Spleen (tissue), 7 donors: ENCODE data around the gene ZDHHC1.

ENCODE experiments used
- CTCF ChIP-seq, 11 experiments: fragments of 200-600 bp in 7 of 11; fragments of 450-650 bp in 4 of 11; sonication (generic) in 4 of 11; IDR thresholded peaks in 8 of 11; conservative IDR thresholded peaks in 3 of 11; 1 replicate in 7 of 11; 2 replicates in 4 of 11; pipeline versions ENCODE4 v1.4.0 to v1.8.0; 2016 to 2021; ENCODE audit warnings: antibody characterized with exemption in 11 of 11, inconsistent platforms in 4 of 11, mild to moderate bottlenecking in 1 of 11
- POLR2AphosphoS5 ChIP-seq, 3 donors: sonication (generic); formaldehyde crosslinking; IDR thresholded peaks; one replicate each; pipeline ENCODE4 v1.5.1; 2017; ENCODE audit warnings: antibody characterized with exemption in 3 of 3
- donor health status: DM: no; HTN: no; CAD: no; lungs with moderate emphysema.
- donor health status: DM: no; HTN: no; CAD: no.
- donor health status: DM: no; HTN: no; CAD: no.

- TF ChIP-seq POLR2AphosphoS5 (IDR thresholded peaks at IDR 0.05) (no peak), CTCF (IDR thresholded peaks at IDR 0.05 in 8 of 11, conservative IDR thresholded peaks at IDR 0.05 in 3 of 11) (no peak)
Observed at GRCh38 chr16:67383284-67383683, 33.0 kb downstream of the ZDHHC1 start.
